ENCODE measurements around the gene ZNF543.

DNA sequence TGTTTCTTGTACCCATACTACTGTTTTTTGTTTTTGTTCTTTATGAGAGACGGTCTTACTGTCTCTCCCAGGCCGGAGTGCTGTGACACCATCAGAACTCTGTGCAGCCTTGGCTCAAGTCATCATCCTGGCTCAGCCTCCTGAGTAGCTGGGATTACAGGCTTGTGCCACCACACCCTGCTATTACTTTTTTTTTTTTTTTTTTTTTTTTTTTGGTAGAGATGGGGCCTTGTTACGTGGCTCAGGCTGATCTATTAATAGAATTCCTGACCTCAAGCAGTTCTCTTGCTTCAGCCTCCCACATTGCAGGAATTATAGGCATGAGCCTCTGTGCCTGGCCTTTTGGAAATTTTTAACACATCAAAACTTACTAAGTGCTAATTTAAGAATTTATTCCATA is 27.9 kb downstream of the ZNF543 start:
- TF ChIP-seq POLR2A (IDR thresholded peaks at IDR 0.05) = no peak
- TF ChIP-seq, protein P1, sequence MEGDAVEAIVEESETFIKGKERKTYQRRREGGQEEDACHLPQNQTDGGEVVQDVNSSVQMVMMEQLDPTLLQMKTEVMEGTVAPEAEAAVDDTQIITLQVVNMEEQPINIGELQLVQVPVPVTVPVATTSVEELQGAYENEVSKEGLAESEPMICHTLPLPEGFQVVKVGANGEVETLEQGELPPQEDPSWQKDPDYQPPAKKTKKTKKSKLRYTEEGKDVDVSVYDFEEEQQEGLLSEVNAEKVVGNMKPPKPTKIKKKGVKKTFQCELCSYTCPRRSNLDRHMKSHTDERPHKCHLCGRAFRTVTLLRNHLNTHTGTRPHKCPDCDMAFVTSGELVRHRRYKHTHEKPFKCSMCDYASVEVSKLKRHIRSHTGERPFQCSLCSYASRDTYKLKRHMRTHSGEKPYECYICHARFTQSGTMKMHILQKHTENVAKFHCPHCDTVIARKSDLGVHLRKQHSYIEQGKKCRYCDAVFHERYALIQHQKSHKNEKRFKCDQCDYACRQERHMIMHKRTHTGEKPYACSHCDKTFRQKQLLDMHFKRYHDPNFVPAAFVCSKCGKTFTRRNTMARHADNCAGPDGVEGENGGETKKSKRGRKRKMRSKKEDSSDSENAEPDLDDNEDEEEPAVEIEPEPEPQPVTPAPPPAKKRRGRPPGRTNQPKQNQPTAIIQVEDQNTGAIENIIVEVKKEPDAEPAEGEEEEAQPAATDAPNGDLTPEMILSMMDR (IDR thresholded peaks at IDR 0.05) = no peak
- TF ChIP-seq POLR2AphosphoS5 (IDR thresholded peaks at IDR 0.05) = no peak

All from breast epithelium (tissue), 3 donors.